ENCODE measurements around the gene SH3PXD2A. TPM values are rescaled to one million over a fixed set of nuclear protein-coding genes. Genes with fewer than 3 reads are reported as not detected.

The SH3PXD2A gene
- total and polyA plus RNA-seq, 2 donors (not counting 1 experiment from before 2014, with no cell fraction given): 3.2 to 33.5 TPM

GRCh38 chr10:103890194-103890658, 34.9 kb upstream of the SH3PXD2A start:
- H3K4me2 ChIP-seq (replicated peaks; ENCODE audit: low read depth, low read length, poor library complexity, severe bottlenecking): no peak overlapping the region
- no peak overlapping the region for H3K27ac ChIP-seq (ENCODE audit: low read length in 2 of 2)
- intact Hi-C loops (cut with micrococcal nuclease): no loop called here
- ChIA-PET CTCF (interaction anchor here (0.6 to 3.5 kb wide), 12 partner anchors 9 to 415 kb away, joined by 3 to 11 read pairs (median 4); partner anchors contain the start of gene SFR1), POLR2A (interaction anchor here (0.5 kb wide), 1 partner anchor 96 kb away, joined by 5 read pairs; no protein-coding TSS in a partner anchor)
- no peak overlapping the region for H2AFZ ChIP-seq (ENCODE audit: insufficient read depth, low read depth, low read length, poor library complexity, severe bottlenecking)
- no peaks in the 10 kb centered on the region for H3K27me3 Mint-ChIP-seq
- H3K4me1 ChIP-seq (ENCODE audit: control insufficient read depth in 2 of 2, insufficient read depth in 2 of 2, low read length in 2 of 2): no peaks in the 10 kb centered on the region
- H3K27ac Mint-ChIP-seq: no peak overlapping the region
- H3K36me3 ChIP-seq (replicated peaks in 1 of 2; ENCODE audit: control extremely low read depth in 1 of 2, control insufficient read depth in 1 of 2, extremely low read depth in 1 of 2, insufficient read depth in 2 of 2, low read length in 1 of 2): peaks cover 13 to 44% of the 10 kb centered on the region in 2 experiments
- H4K20me1 ChIP-seq (ENCODE audit: control insufficient read depth, insufficient read depth, low read length, poor library complexity, severe bottlenecking): no peaks in the 10 kb centered on the region
- WGBS (ENCODE audit: insufficient coverage): 100% methylated on average over 3 of the region's 4 CpGs
- H3K27me3 ChIP-seq (replicated peaks in 1 of 4; ENCODE audit: control extremely low read depth in 1 of 4, control insufficient read depth in 3 of 4, insufficient read depth in 4 of 4, low read length in 3 of 4): no peaks in the 10 kb centered on the region
- H3K9me3 Mint-ChIP-seq (ENCODE audit: insufficient read depth): no peaks in the 10 kb centered on the region
- TF ChIP-seq, protein P1, sequence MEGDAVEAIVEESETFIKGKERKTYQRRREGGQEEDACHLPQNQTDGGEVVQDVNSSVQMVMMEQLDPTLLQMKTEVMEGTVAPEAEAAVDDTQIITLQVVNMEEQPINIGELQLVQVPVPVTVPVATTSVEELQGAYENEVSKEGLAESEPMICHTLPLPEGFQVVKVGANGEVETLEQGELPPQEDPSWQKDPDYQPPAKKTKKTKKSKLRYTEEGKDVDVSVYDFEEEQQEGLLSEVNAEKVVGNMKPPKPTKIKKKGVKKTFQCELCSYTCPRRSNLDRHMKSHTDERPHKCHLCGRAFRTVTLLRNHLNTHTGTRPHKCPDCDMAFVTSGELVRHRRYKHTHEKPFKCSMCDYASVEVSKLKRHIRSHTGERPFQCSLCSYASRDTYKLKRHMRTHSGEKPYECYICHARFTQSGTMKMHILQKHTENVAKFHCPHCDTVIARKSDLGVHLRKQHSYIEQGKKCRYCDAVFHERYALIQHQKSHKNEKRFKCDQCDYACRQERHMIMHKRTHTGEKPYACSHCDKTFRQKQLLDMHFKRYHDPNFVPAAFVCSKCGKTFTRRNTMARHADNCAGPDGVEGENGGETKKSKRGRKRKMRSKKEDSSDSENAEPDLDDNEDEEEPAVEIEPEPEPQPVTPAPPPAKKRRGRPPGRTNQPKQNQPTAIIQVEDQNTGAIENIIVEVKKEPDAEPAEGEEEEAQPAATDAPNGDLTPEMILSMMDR (IDR thresholded peaks at IDR 0.05): no peak
- no peak for TF ChIP-seq EZH2 (IDR thresholded peaks at IDR 0.05; ENCODE audit: borderline replicate concordance, insufficient read depth, low read depth, low read length, poor library complexity, severe bottlenecking)
- H3K9ac ChIP-seq (ENCODE audit: low read length): no peak overlapping the region
- H3K9me3 ChIP-seq (ENCODE audit: control extremely low read depth in 1 of 3, control insufficient read depth in 2 of 3, insufficient read depth in 1 of 3, low read length in 2 of 3): no peaks in the 10 kb centered on the region
- no peak for DNase-seq
- H3K4me1 Mint-ChIP-seq: no peaks in the 10 kb centered on the region
- H3K4me3 ChIP-seq (ENCODE audit: control extremely low read depth in 1 of 5, extremely low read depth in 1 of 5, insufficient read depth in 1 of 5, low read depth in 2 of 5, low read length in 4 of 5): no peak overlapping the region
- ATAC-seq (ENCODE audit: low read depth): no peak
- no peaks in the 10 kb centered on the region for H3K79me2 ChIP-seq (ENCODE audit: control insufficient read depth, insufficient read depth, low read length)
- H3K4me3 Mint-ChIP-seq: no peak overlapping the region

GRCh38 chr10:103889121-103889720, 33.8 kb upstream of the SH3PXD2A start:
- H3K27ac ChIP-seq (ENCODE audit: low read length in 2 of 2): no peak overlapping the region
- H2AFZ ChIP-seq (ENCODE audit: insufficient read depth, low read depth, low read length, poor library complexity, severe bottlenecking): no peak overlapping the region
- DNase-seq: no peak
- no CpG with 5 or more reads among the region's 2 CpGs for WGBS (ENCODE audit: insufficient coverage)
- H3K4me1 ChIP-seq (ENCODE audit: control insufficient read depth in 2 of 2, insufficient read depth in 2 of 2, low read length in 2 of 2): no peaks in the 10 kb centered on the region
- ChIA-PET CTCF (interaction anchor here (0.6 to 3.5 kb wide), 13 partner anchors 11 to 416 kb away, joined by 3 to 11 read pairs (median 4); partner anchors contain the start of gene SFR1), POLR2A (interaction anchor here (0.5 kb wide), 1 partner anchor 97 kb away, joined by 5 read pairs; no protein-coding TSS in a partner anchor)
- no peak overlapping the region for H3K9ac ChIP-seq (ENCODE audit: low read length)
- H4K20me1 ChIP-seq (ENCODE audit: control insufficient read depth, insufficient read depth, low read length, poor library complexity, severe bottlenecking): no peaks in the 10 kb centered on the region
- peaks cover 13 to 42% of the 10 kb centered on the region in 2 experiments for H3K36me3 ChIP-seq (replicated peaks in 1 of 2; ENCODE audit: control extremely low read depth in 1 of 2, control insufficient read depth in 1 of 2, extremely low read depth in 1 of 2, insufficient read depth in 2 of 2, low read length in 1 of 2)
- Mint-ChIP-seq H3K27me3 (no peaks in the 10 kb centered on the region), H3K4me3 (no peak overlapping the region), H3K9me3 (ENCODE audit: insufficient read depth) (no peaks in the 10 kb centered on the region), H3K4me1 (no peaks in the 10 kb centered on the region), H3K27ac (no peak overlapping the region)
- no peaks in the 10 kb centered on the region for H3K27me3 ChIP-seq (replicated peaks in 1 of 4; ENCODE audit: control extremely low read depth in 1 of 4, control insufficient read depth in 3 of 4, insufficient read depth in 4 of 4, low read length in 3 of 4)
- no peaks in the 10 kb centered on the region for H3K9me3 ChIP-seq (ENCODE audit: control extremely low read depth in 1 of 3, control insufficient read depth in 2 of 3, insufficient read depth in 1 of 3, low read length in 2 of 3)
- intact Hi-C loops (cut with micrococcal nuclease): loop anchor here (5.0 kb wide), 1 partner anchor 93 kb away; no protein-coding TSS in a partner anchor
- H3K4me2 ChIP-seq (replicated peaks; ENCODE audit: low read depth, low read length, poor library complexity, severe bottlenecking): no peak overlapping the region
- H3K4me3 ChIP-seq (ENCODE audit: control extremely low read depth in 1 of 5, extremely low read depth in 1 of 5, insufficient read depth in 1 of 5, low read depth in 2 of 5, low read length in 4 of 5): no peak overlapping the region
- ATAC-seq (ENCODE audit: low read depth): no peak
- TF ChIP-seq EZH2 (IDR thresholded peaks at IDR 0.05; ENCODE audit: borderline replicate concordance, insufficient read depth, low read depth, low read length, poor library complexity, severe bottlenecking): no peak
- TF ChIP-seq, protein P1 (IDR thresholded peaks at IDR 0.05): no peak
- no peaks in the 10 kb centered on the region for H3K79me2 ChIP-seq (ENCODE audit: control insufficient read depth, insufficient read depth, low read length)
